GM18526 (cell line): ENCODE results near the gene SMAD6.

Experiments used
- POLR2A ChIP-seq: IDR thresholded peaks from 3 replicates; pipeline ENCODE4 v1.6.1; 2011; ENCODE audit not compliant: insufficient read length; ENCODE audit errors: extremely low read depth

SMAD6 gene

GRCh38 chr15:66737243-66738010 lies 35.4 kb downstream of the SMAD6 start:
- no peak for TF ChIP-seq POLR2A

- no peak for TF ChIP-seq POLR2A
Measured at GRCh38 chr15:66738116-66738515, 36.1 kb downstream of the SMAD6 start.

- TF ChIP-seq POLR2A = no peak
Measured at GRCh38 chr15:66738595-66738994, 36.6 kb downstream of the SMAD6 start.

- TF ChIP-seq POLR2A = no peak
Measured at GRCh38 chr15:66739287-66739686, 37.3 kb downstream of the SMAD6 start.

- no peak for TF ChIP-seq POLR2A
Measured at GRCh38 chr15:66740802-66741201, 38.8 kb downstream of the SMAD6 start.

GRCh38 chr15:66741646-66742045 lies 39.6 kb downstream of the SMAD6 start:
- no peak for TF ChIP-seq POLR2A

- TF ChIP-seq POLR2A = no peak
Measured at GRCh38 chr15:66742286-66742685, 40.2 kb downstream of the SMAD6 start.

- no peak for TF ChIP-seq POLR2A
Measured at GRCh38 chr15:66743204-66743603, 41.2 kb downstream of the SMAD6 start.

- TF ChIP-seq POLR2A = no peak
Measured at GRCh38 chr15:66743703-66744536, 41.9 kb downstream of the SMAD6 start.

- TF ChIP-seq POLR2A = no peak
Measured at GRCh38 chr15:66744610-66745279, 42.7 kb downstream of the SMAD6 start.

GRCh38 chr15:66745530-66746230 lies 43.6 kb downstream of the SMAD6 start:
- TF ChIP-seq POLR2A = no peak

- no peak for TF ChIP-seq POLR2A
Measured at GRCh38 chr15:66746231-66746605, 44.2 kb downstream of the SMAD6 start.

GRCh38 chr15:66747223-66747622 lies 45.2 kb downstream of the SMAD6 start:
- no peak for TF ChIP-seq POLR2A

- no peak for TF ChIP-seq POLR2A
Measured at GRCh38 chr15:66747886-66748707, 46.1 kb downstream of the SMAD6 start.
